ENCODE data around the gene LCLAT1. TPM values are rescaled to one million over a fixed set of nuclear protein-coding genes. Genes with fewer than 3 reads are reported as not detected.

Gene LCLAT1
- total RNA-seq, 2 experiments from 2014 or later: 9.2 to 19.6 TPM

GRCh38 chr2:30627151-30627550 lies 180.1 kb downstream of the LCLAT1 start:
- ChIA-PET CTCF (ENCODE audit: unreplicated experiment) (no interaction called here), POLR2A (no interaction called here)
- Histone ChIP-seq H3K27ac (ENCODE audit: low read depth, low read length, poor library complexity, severe bottlenecking) (no peak overlapping the region), H3K4me3 (ENCODE audit: low read depth, low read length, poor library complexity, severe bottlenecking) (no peak overlapping the region), H4K20me1 (ENCODE audit: insufficient read depth, low read length) (no peaks in the 10 kb centered on the region), H2AFZ (ENCODE audit: low read length) (no peak overlapping the region), H3K4me1 (ENCODE audit: insufficient read depth, low read length, poor library complexity, severe bottlenecking) (no peaks in the 10 kb centered on the region), H3K9me2 (ENCODE audit: insufficient read depth, low read length) (no peaks in the 10 kb centered on the region), H3K36me3 (ENCODE audit: insufficient read depth, low read length) (no peaks in the 10 kb centered on the region), H3K4me2 (ENCODE audit: low read length) (no peak overlapping the region), H3K9me3 (ENCODE audit: low read length) (no peaks in the 10 kb centered on the region), H3K79me2 (ENCODE audit: insufficient read depth, low read depth, low read length) (no peaks in the 10 kb centered on the region)
- no peak for DNase-seq (ENCODE audit: low spot score)
- intact Hi-C loops (cut with micrococcal nuclease; ENCODE audit: unreplicated experiment): no loop called here
- BruUV-seq (replicated peaks): no TSS peak
- TF ChIP-seq, protein P1, sequence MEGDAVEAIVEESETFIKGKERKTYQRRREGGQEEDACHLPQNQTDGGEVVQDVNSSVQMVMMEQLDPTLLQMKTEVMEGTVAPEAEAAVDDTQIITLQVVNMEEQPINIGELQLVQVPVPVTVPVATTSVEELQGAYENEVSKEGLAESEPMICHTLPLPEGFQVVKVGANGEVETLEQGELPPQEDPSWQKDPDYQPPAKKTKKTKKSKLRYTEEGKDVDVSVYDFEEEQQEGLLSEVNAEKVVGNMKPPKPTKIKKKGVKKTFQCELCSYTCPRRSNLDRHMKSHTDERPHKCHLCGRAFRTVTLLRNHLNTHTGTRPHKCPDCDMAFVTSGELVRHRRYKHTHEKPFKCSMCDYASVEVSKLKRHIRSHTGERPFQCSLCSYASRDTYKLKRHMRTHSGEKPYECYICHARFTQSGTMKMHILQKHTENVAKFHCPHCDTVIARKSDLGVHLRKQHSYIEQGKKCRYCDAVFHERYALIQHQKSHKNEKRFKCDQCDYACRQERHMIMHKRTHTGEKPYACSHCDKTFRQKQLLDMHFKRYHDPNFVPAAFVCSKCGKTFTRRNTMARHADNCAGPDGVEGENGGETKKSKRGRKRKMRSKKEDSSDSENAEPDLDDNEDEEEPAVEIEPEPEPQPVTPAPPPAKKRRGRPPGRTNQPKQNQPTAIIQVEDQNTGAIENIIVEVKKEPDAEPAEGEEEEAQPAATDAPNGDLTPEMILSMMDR (conservative IDR thresholded peaks at IDR 0.05; ENCODE audit: low read length): no peak
- TF ChIP-seq EZH2phosphoT487 (IDR thresholded peaks at IDR 0.05; ENCODE audit: borderline replicate concordance, low read depth, low read length): no peak

DNA sequence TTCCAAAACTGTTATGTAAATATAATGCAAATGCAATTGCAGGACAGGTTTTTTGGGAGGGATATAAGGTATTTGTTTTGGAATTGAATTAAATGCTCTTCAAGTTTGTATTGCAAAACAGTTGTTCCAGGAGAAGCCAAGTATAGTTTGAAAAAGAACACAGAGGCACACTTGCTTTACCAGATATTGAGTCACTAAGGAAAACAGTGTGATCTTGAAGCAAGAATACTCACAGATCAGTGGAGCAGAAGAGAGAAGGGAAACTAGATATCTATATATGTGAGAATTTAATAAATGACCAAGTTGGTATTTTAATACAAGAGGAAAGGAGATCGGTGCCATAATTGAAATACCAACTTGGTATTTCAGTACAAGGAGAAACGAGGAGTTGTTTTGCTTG lies 181.3 kb downstream of the LCLAT1 start:
- POLR2A ChIA-PET: interaction anchor here (0.5 kb wide), 1 partner anchor 992 kb away, joined by 3 read pairs; no protein-coding TSS in a partner anchor
- Histone ChIP-seq H3K4me3 (ENCODE audit: low read depth, low read length, poor library complexity, severe bottlenecking) (no peak overlapping the region), H3K9me3 (ENCODE audit: low read length) (no peaks in the 10 kb centered on the region), H4K20me1 (ENCODE audit: insufficient read depth, low read length) (no peaks in the 10 kb centered on the region), H3K4me2 (ENCODE audit: low read length) (no peak overlapping the region), H3K79me2 (ENCODE audit: insufficient read depth, low read depth, low read length) (no peaks in the 10 kb centered on the region), H3K36me3 (ENCODE audit: insufficient read depth, low read length) (no peaks in the 10 kb centered on the region), H3K4me1 (ENCODE audit: insufficient read depth, low read length, poor library complexity, severe bottlenecking) (no peaks in the 10 kb centered on the region), H3K9me2 (ENCODE audit: insufficient read depth, low read length) (no peaks in the 10 kb centered on the region), H2AFZ (ENCODE audit: low read length) (no peak overlapping the region), H3K27ac (ENCODE audit: low read depth, low read length, poor library complexity, severe bottlenecking) (no peak overlapping the region)
- CTCF ChIA-PET (ENCODE audit: unreplicated experiment): no interaction called here
- no peak for TF ChIP-seq EZH2phosphoT487 (IDR thresholded peaks at IDR 0.05; ENCODE audit: borderline replicate concordance, low read depth, low read length)
- TF ChIP-seq, protein P1 (conservative IDR thresholded peaks at IDR 0.05; ENCODE audit: low read length): no peak
- BruUV-seq (replicated peaks): no TSS peak
- intact Hi-C loops (cut with micrococcal nuclease; ENCODE audit: unreplicated experiment): no loop called here
- no peak for DNase-seq (ENCODE audit: low spot score)

- ChIA-PET CTCF (ENCODE audit: unreplicated experiment) (no interaction called here), POLR2A (no interaction called here)
- Histone ChIP-seq H2AFZ (ENCODE audit: low read length) (no peak overlapping the region), H3K79me2 (ENCODE audit: insufficient read depth, low read depth, low read length) (no peaks in the 10 kb centered on the region), H3K4me3 (ENCODE audit: low read depth, low read length, poor library complexity, severe bottlenecking) (no peak overlapping the region), H3K27ac (ENCODE audit: low read depth, low read length, poor library complexity, severe bottlenecking) (no peak overlapping the region), H3K36me3 (ENCODE audit: insufficient read depth, low read length) (no peaks in the 10 kb centered on the region), H3K9me3 (ENCODE audit: low read length) (no peaks in the 10 kb centered on the region), H3K9me2 (ENCODE audit: insufficient read depth, low read length) (no peaks in the 10 kb centered on the region), H3K4me1 (ENCODE audit: insufficient read depth, low read length, poor library complexity, severe bottlenecking) (no peaks in the 10 kb centered on the region), H4K20me1 (ENCODE audit: insufficient read depth, low read length) (no peaks in the 10 kb centered on the region), H3K4me2 (ENCODE audit: low read length) (no peak overlapping the region)
- no peak for TF ChIP-seq EZH2phosphoT487 (IDR thresholded peaks at IDR 0.05; ENCODE audit: borderline replicate concordance, low read depth, low read length)
- TF ChIP-seq, protein P1 (conservative IDR thresholded peaks at IDR 0.05; ENCODE audit: low read length): no peak
- intact Hi-C loops (cut with micrococcal nuclease; ENCODE audit: unreplicated experiment): no loop called here
- no peak for DNase-seq (ENCODE audit: low spot score)
- BruUV-seq (replicated peaks): no TSS peak
Measured at GRCh38 chr2:30629866-30630265, 182.8 kb downstream of the LCLAT1 start.

Data from OCI-LY7 (cell line).